HepG2 (cell line): ENCODE measurements around the gene ADAMTS4. TPM values are rescaled to one million over a fixed set of nuclear protein-coding genes. Genes with fewer than 3 reads are reported as not detected.

ENCODE experiments used
- ARID5B ChIP-seq: IDR thresholded peaks from 2 replicates; pipeline ENCODE4 v1.4.0; 2020; ENCODE audit warnings: mild to moderate bottlenecking, missing genetic modification reagents
- DZIP1 ChIP-seq: sonication (generic); formaldehyde crosslinking; IDR thresholded peaks from 2 replicates; pipeline ENCODE4 v1.5.0; 2020; ENCODE audit warnings: mild to moderate bottlenecking, missing genetic modification reagents
- MZF1 ChIP-seq: sonication (generic); formaldehyde crosslinking; IDR thresholded peaks from 2 replicates; pipeline ENCODE4 v1.8.1; 2023; ENCODE audit warnings: mild to moderate bottlenecking, missing genetic modification reagents, borderline replicate concordance
- NR2F6 ChIP-seq, 2 experiments: IDR thresholded peaks; 2 replicates each; pipeline ENCODE4 v1.6.1; 2016; ENCODE audit warnings: antibody characterized with exemption in 1 of 2, mild to moderate bottlenecking in 1 of 2
- POGK ChIP-seq: sonication (generic); formaldehyde crosslinking; conservative IDR thresholded peaks from 2 replicates; pipeline ENCODE4 v1.8.0; 2022; ENCODE audit warnings: mild to moderate bottlenecking, moderate library complexity, missing genetic modification reagents
- RAD51 ChIP-seq: fragments of 450-650 bp; IDR thresholded peaks from 2 replicates; pipeline ENCODE4 v1.6.1; 2016; ENCODE audit warnings: borderline replicate concordance
- RFX5 ChIP-seq: IDR thresholded peaks from 2 replicates; pipeline ENCODE4 v1.6.1; 2011; ENCODE audit warnings: low read depth, low read length, improper control_type of control experiment
- STAG1 ChIP-seq: sonication (generic); formaldehyde crosslinking; IDR thresholded peaks from 2 replicates; pipeline ENCODE4 v1.4.0; 2020; ENCODE audit warnings: missing genetic modification reagents
- TBX3 ChIP-seq: fragments of 450-650 bp; IDR thresholded peaks from 2 replicates; pipeline ENCODE4 v1.6.1; 2017; ENCODE audit warnings: antibody characterized with exemption, mild to moderate bottlenecking, inconsistent platforms, borderline replicate concordance
- ZNF770 ChIP-seq: sonication (generic); formaldehyde crosslinking; IDR thresholded peaks from 2 replicates; pipeline ENCODE4 v1.5.0; 2020; ENCODE audit warnings: mild to moderate bottlenecking, missing genetic modification reagents
- ZNF777 ChIP-seq: sonication (generic); formaldehyde crosslinking; IDR thresholded peaks from 2 replicates; pipeline ENCODE4 v1.4.0; 2020; ENCODE audit warnings: missing genetic modification reagents
- polyA plus RNA-seq, 8 experiments: library from polyadenylated mRNA; depleted of rRNA in 3 of 8; stranded (reverse) in 7 of 8; unstranded in 1 of 8; fragments of >200 nt; fragmentation: Illumina TruSeq in 4 of 8; extraction: Trizol in 4 of 8; gene quantifications; 2 replicates each; pipeline versions ENCODE4 v1.2.1 to v1.2.3, GENCODE V29; 2011 to 2016; ENCODE audit warnings: low read depth in 4 of 8, missing spikeins in 1 of 8, mixed read lengths in 1 of 8; ENCODE audit not compliant: insufficient read depth in 1 of 8
- total RNA-seq, 5 experiments: library from RNA; depleted of rRNA; stranded (reverse); fragments of >200 nt; fragmentation: Illumina TruSeq; extraction: Trizol; gene quantifications; 2 replicates each; pipeline ENCODE4 v1.2.3, GENCODE V29; 2016; ENCODE audit warnings: low read depth in 1 of 5
- TF ChIP-seq, protein P1 (sequence below): sonication (generic); formaldehyde crosslinking; IDR thresholded peaks from 2 replicates; pipeline ENCODE4 v1.4.0; 2020; ENCODE audit warnings: missing genetic modification reagents

The ADAMTS4 gene
- total and polyA plus RNA-seq, 2 of the 13 experiments (the other 11 are each of a cell fraction or from before 2014, with no cell fraction given), result 0.51 to 1.7 TPM

DNA sequence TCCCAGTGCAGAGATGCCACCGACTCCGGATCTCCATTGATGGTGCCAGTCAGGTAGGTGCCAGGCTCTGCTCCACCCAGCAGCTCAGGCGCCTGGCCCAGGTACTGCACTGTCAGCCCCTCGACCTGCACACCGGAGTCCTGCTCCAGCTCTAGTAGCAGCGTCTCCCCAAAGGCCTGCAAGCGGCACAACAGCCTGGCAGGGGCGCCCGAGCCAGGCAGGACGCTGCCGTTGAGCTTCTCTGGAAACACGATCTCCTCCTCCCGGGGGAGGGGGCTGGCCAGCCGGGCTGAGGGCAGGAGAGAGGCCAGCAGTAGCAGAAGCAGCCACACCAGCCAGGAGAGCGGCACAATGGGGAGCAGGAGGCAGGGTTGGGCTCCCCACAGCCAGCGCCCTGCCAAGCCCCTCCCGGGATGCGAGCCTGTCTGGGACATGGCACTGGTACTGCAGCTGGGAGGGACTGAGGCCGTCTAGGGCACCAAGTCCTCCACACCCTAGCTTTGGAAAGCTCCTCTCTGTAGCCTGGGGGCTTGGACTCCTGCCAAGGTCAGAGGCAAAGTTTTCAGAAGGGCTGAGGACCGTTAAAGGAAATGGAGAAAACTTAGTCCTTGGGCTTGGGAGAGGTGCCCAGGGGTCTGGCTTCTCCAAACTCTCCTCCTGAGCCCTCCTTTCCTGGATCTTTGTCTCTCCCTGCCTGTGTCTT is 509 bp downstream of the ADAMTS4 start (continued):
- TF ChIP-seq ARID5B (no peak), STAG1 (CRISPR knock-in tag) (peak; percentile 39), POGK (CRISPR knock-in tag) (no peak), ZNF777 (CRISPR knock-in tag) (0 out of 2 replicates have a peak, but pooled peaks have one; percentile 72), RAD51 (no peak), TBX3 (no peak), NR2F6 (IDR thresholded peaks at IDR 0.05) (no peak), NR2F6 (CRISPR knock-in tag; IDR thresholded peaks at IDR 0.05) (no peak), DZIP1 (no peak), MZF1 (CRISPR knock-in tag) (no peak), ZNF770 (CRISPR knock-in tag) (0 out of 2 replicates have a peak, but pooled peaks have one; percentile 24), RFX5 (no peak)
- TF ChIP-seq, protein P1, sequence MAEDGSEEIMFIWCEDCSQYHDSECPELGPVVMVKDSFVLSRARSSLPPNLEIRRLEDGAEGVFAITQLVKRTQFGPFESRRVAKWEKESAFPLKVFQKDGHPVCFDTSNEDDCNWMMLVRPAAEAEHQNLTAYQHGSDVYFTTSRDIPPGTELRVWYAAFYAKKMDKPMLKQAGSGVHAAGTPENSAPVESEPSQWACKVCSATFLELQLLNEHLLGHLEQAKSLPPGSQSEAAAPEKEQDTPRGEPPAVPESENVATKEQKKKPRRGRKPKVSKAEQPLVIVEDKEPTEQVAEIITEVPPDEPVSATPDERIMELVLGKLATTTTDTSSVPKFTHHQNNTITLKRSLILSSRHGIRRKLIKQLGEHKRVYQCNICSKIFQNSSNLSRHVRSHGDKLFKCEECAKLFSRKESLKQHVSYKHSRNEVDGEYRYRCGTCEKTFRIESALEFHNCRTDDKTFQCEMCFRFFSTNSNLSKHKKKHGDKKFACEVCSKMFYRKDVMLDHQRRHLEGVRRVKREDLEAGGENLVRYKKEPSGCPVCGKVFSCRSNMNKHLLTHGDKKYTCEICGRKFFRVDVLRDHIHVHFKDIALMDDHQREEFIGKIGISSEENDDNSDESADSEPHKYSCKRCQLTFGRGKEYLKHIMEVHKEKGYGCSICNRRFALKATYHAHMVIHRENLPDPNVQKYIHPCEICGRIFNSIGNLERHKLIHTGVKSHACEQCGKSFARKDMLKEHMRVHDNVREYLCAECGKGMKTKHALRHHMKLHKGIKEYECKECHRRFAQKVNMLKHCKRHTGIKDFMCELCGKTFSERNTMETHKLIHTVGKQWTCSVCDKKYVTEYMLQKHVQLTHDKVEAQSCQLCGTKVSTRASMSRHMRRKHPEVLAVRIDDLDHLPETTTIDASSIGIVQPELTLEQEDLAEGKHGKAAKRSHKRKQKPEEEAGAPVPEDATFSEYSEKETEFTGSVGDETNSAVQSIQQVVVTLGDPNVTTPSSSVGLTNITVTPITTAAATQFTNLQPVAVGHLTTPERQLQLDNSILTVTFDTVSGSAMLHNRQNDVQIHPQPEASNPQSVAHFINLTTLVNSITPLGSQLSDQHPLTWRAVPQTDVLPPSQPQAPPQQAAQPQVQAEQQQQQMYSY (CRISPR knock-in tag), result no peak
